AG04449 (cell line): Measurements from ENCODE around the gene ZNF17.

ENCODE experiments used
- CTCF ChIA-PET: fragments of 350-600 bp; formaldehyde crosslinking; extraction: SDS; loops from one replicate; lab custom pipeline; 2021; ENCODE audit warnings: antibody characterized with exemption; lab: Yijun Ruan, JAX
- POLR2A ChIA-PET: fragments of 400-600, 350-600 bp; formaldehyde crosslinking; extraction: SDS; loops from one replicate; lab custom pipeline; 2020; ENCODE audit warnings: antibody characterized with exemption, inconsistent platforms; lab: Yijun Ruan, JAX
- DNase-seq: peaks from one replicate; pipeline ENCODE4 v3.0.0-alpha.2; 2010; ENCODE audit warnings: low read depth, low spot score
- H3K4me3 ChIP-seq: 2 replicates; pipeline ENCODE4 v1.5.1; 2011; ENCODE audit warnings: low read depth, mild to moderate bottlenecking, control low read depth, low read length
- CTCF ChIP-seq: IDR thresholded peaks from one replicate; pipeline ENCODE4 v1.5.1; 2011; ENCODE audit warnings: mild to moderate bottlenecking, moderate library complexity, low read length, control low read depth, inconsistent platforms; ENCODE audit not compliant: insufficient read depth; ENCODE audit errors: missing control alignments

The ZNF17 gene

GRCh38 chr19:57410877-57411671 is at the start of gene ZNF17:
TSS of gene ZNF17 (plus strand) at chr19:57411161. CDS start at chr19:57413616, 2,455 bp downstream.
- peak; percentile 60 for DNase-seq
- ChIA-PET CTCF (interaction anchor here (1.2 to 2.0 kb wide), 2 partner anchors 13 to 24 kb away, joined by 3 to 4 read pairs; no protein-coding TSS in a partner anchor), POLR2A (no interaction called here)
- TF ChIP-seq CTCF = no peak
- peak within 1 kb of the TSS; percentile 98 for H3K4me3 ChIP-seq

- peak overlapping the region; percentile 63 for H3K4me3 ChIP-seq
- no peak for DNase-seq
- TF ChIP-seq CTCF = no peak
- POLR2A ChIA-PET = interaction anchor here (0.7 to 1.1 kb wide), 4 partner anchors 12 to 171 kb away, joined by 3 to 5 read pairs (median 3); partner anchors contain the start of genes ZNF264, ZNF304 and ZNF548
- CTCF ChIA-PET = interaction anchor here (0.6 to 1.2 kb wide), 2 partner anchors 8 to 770 kb away, joined by 3 read pairs; no protein-coding TSS in a partner anchor
Observed at GRCh38 chr19:57362419-57362818, 48.5 kb upstream of the ZNF17 start.

- no peak for TF ChIP-seq CTCF
- POLR2A ChIA-PET = interaction anchor here (0.7 to 1.1 kb wide), 4 partner anchors 12 to 172 kb away, joined by 3 to 5 read pairs (median 3); partner anchors contain the start of genes ZNF264, ZNF304 and ZNF548
- CTCF ChIA-PET = interaction anchor here (0.6 to 1.2 kb wide), 2 partner anchors 9 to 770 kb away, joined by 3 read pairs; no protein-coding TSS in a partner anchor
- peak within 1 kb of the TSS; percentile 91 for H3K4me3 ChIP-seq
- DNase-seq = peak; percentile 97
Observed at GRCh38 chr19:57362997-57363687, 47.8 kb upstream of the ZNF17 start, which contains the start of the genes TRAPPC2B and ZNF547. TSS of gene TRAPPC2B (plus strand) at chr19:57363551. CDS start at chr19:57364834, 1,283 bp downstream. TSS of gene ZNF547 (plus strand) at chr19:57363551. CDS start at chr19:57368556, 5,005 bp downstream.

- no peak for TF ChIP-seq CTCF
- DNase-seq = no peak
- POLR2A ChIA-PET = interaction anchor here (1.0 kb wide), 1 partner anchor 173 kb away, joined by 3 read pairs; the partner anchor contains the start of gene ZNF264
- H3K4me3 ChIP-seq = peak overlapping the region; percentile 91
- CTCF ChIA-PET = no interaction called here
Observed at GRCh38 chr19:57363688-57364181, 47.2 kb upstream of the ZNF17 start.

- CTCF ChIA-PET = interaction anchor here (1.3 kb wide), 1 partner anchor 10 kb away, joined by 5 read pairs; no protein-coding TSS in a partner anchor
- POLR2A ChIA-PET = no interaction called here
- H3K4me3 ChIP-seq = no peak overlapping the region
- TF ChIP-seq CTCF = no peak
- no peak for DNase-seq
Observed at GRCh38 chr19:57366776-57367175, 44.2 kb upstream of the ZNF17 start.
